Body of pancreas (tissue), 4 donors: ENCODE data around the gene PREP. TPM values are rescaled to one million over a fixed set of nuclear protein-coding genes. Genes with fewer than 3 reads are reported as not detected.

Experiments used
- ATAC-seq: fragments of 150-250 bp; one replicate; pipeline ENCODE4 v1.9.1; 2016
- DNase-seq, 4 donors: peaks; one replicate each; pipeline ENCODE4 v3.0.0-alpha.2; 2019
- H3K27ac ChIP-seq, 4 donors: fragments of 200-600 bp; sonication (generic); 1 replicate in 3 of 4; 2 replicates in 1 of 4; pipeline versions ENCODE4 v1.5.1 to v1.6.1; 2016 to 2019; ENCODE audit warnings: mild to moderate bottlenecking in 1 of 4, mixed read lengths in 1 of 4, moderate library complexity in 1 of 4
- H3K27me3 ChIP-seq, 2 donors: fragments of 200-600 bp; sonication (generic); one replicate each; pipeline ENCODE4 v1.6.0; 2016; ENCODE audit warnings: mild to moderate bottlenecking in 1 of 2
- H3K36me3 ChIP-seq, 2 donors: fragments of 200-600 bp; sonication (generic); replicated peaks in 1 of 2; 2 replicates each; pipeline ENCODE4 v1.5.1; 2016; ENCODE audit warnings: low read depth in 2 of 2; ENCODE audit not compliant: insufficient read depth in 1 of 2
- H3K4me1 ChIP-seq: fragments of 200-600 bp; sonication (generic); one replicate; pipeline ENCODE4 v1.6.0; 2016
- H3K4me3 ChIP-seq, 2 donors: fragments of 200-600 bp; sonication (generic); 1 replicate in 1 of 2; 2 replicates in 1 of 2; pipeline ENCODE4 v1.5.1; 2016 to 2019
- H3K9me3 ChIP-seq, 3 donors: fragments of 200-600 bp; sonication (generic); 1 replicate in 2 of 3; 2 replicates in 1 of 3; pipeline ENCODE4 v1.5.1; 2016
- POLR2A ChIP-seq, 3 donors: fragments of 450-650 bp; IDR thresholded peaks; one replicate each; pipeline ENCODE4 v1.6.1; 2016; ENCODE audit warnings: antibody characterized with exemption in 3 of 3, mild to moderate bottlenecking in 2 of 3
- WGBS, 2 donors: methylation state at CpG; one replicate each; pipeline ENCODE4 v1.1.5; 2017; 5-methylcytosine and 5-hydroxymethylcytosine counted together
- intact Hi-C: fragments of 100-400 bp; cut with DNase I; formaldehyde crosslinking; loops from one replicate; pipeline ENCODE4 v1.15.1; 2023
- total RNA-seq, 2 donors: library from RNA; depleted of rRNA; stranded (reverse); fragments of >200 nt; gene quantifications; one replicate each; pipeline ENCODE4 v1.1.0, GENCODE V29; 2016
- TF ChIP-seq, protein P1 (sequence below), 7 experiments: fragments of 450-650 bp in 4 of 7; fragments of 200-600 bp in 3 of 7; sonication (generic) in 3 of 7; IDR thresholded peaks; one replicate each; pipeline ENCODE4 v1.5.1; 2016 to 2019; ENCODE audit warnings: antibody characterized with exemption in 7 of 7

The PREP gene
- total RNA-seq, 2 donors from 2014 or later = 10.1 to 21.8 TPM

DNA sequence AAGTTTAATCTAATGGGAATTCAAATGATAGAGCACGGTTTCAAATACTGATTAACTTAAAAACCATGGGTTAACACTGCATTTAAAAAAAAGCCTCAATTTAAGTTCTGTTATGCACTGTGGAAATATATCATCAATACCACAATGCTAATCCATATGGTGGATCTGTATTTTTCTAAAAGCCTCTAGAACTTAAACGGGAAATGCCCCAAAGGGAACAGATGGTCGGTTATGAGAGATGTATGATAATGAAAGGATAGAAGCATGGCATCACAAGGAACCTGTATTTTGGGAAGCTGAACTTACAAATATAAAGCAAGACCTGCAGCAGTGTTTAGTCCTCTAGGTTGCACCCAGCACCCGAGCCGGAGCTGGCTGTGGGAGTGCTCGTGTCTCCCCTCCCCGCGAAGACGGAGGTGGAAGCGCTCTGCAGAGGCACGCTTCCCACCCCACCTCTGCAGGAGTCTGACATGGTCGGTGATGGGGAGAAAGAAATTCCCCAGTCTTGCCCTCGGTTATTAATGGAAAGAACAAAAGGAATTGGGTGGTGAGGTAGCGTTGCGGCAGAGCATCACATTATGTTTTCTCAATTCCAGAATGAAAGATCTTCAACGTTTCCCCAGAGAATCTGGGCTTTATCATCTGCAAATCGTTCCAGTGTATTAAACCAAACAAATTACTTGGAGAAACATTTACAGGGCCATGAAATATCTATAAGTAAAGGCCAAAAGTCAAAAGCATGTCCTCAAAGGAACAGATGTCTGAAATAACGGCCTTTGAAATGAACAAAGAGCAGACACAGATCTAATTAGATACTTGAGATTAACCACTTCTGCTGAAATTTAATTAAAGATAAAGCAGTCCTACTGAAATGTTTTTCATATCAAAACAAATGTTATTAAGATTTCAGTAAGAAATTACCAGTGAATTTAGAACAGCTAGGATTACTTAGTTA lies 120.0 kb downstream of the PREP start:
- H3K27ac ChIP-seq = no peak overlapping the region
- TF ChIP-seq, protein P1, sequence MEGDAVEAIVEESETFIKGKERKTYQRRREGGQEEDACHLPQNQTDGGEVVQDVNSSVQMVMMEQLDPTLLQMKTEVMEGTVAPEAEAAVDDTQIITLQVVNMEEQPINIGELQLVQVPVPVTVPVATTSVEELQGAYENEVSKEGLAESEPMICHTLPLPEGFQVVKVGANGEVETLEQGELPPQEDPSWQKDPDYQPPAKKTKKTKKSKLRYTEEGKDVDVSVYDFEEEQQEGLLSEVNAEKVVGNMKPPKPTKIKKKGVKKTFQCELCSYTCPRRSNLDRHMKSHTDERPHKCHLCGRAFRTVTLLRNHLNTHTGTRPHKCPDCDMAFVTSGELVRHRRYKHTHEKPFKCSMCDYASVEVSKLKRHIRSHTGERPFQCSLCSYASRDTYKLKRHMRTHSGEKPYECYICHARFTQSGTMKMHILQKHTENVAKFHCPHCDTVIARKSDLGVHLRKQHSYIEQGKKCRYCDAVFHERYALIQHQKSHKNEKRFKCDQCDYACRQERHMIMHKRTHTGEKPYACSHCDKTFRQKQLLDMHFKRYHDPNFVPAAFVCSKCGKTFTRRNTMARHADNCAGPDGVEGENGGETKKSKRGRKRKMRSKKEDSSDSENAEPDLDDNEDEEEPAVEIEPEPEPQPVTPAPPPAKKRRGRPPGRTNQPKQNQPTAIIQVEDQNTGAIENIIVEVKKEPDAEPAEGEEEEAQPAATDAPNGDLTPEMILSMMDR (IDR thresholded peaks at IDR 0.05) = no peak
- TF ChIP-seq POLR2A (IDR thresholded peaks at IDR 0.05) = no peak
- ATAC-seq = no peak
- 88% methylated on average over 18 of the region's 18 CpGs for WGBS, 2 donors
- no peaks in the 10 kb centered on the region for H3K27me3 ChIP-seq
- no peaks in the 10 kb centered on the region for H3K4me1 ChIP-seq
- no peak overlapping the region for H3K4me3 ChIP-seq
- peaks cover 4 to 16% of the 10 kb centered on the region in 2 donors for H3K36me3 ChIP-seq
- no peak for DNase-seq
- no peaks in the 10 kb centered on the region for H3K9me3 ChIP-seq
- intact Hi-C loops = no loop called here

DNA sequence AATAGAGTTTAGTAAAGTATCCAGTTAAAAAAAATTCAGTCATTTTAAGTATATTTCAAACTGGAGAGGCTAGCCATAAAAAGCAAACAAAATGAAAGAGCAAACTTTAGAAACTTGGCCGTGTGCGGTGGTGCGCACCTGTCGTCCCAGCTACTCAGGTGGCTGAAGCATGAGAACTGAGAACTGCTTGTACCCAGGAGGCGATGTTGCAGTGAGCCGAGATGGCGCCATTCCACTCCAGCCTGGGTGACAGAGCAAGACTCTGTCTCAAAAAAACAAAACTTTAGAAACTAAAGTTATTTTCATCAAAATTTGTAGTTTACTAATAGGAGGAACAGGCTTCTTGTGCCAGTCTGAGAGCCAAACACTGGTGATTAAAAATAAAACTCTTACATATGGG lies 122.8 kb downstream of the PREP start:
- no peak overlapping the region for H3K27ac ChIP-seq
- no peaks in the 10 kb centered on the region for H3K4me1 ChIP-seq
- WGBS, 2 donors = 94 to 97% methylated on average over 7 of the region's 7 CpGs
- DNase-seq (no peak), ATAC-seq (no peak)
- intact Hi-C loops = no loop called here
- no peak overlapping the region for H3K4me3 ChIP-seq
- no peak for TF ChIP-seq POLR2A (IDR thresholded peaks at IDR 0.05)
- TF ChIP-seq, protein P1 (IDR thresholded peaks at IDR 0.05) = no peak
- H3K9me3 ChIP-seq = no peaks in the 10 kb centered on the region
- peaks cover 6 to 22% of the 10 kb centered on the region in 2 donors for H3K36me3 ChIP-seq
- no peaks in the 10 kb centered on the region for H3K27me3 ChIP-seq

DNA sequence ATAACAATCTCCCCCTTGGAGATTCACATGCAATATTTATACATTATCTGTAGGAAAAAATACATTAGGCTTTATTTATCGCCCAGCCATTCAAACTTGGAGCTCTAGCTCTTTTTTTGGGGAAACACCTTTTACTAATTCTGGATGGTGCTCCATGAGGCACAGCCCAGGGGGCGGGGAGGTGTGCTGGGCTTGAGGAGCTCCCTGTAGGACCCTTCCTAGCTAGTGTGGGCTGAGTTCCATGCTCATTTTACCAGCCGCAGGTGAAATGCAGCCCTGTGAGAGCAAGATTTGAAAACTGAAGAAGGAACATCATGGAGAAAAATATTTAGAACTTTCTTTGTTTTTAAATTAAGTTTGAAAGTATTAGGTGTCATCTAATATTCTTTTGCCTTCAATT lies 123.4 kb downstream of the PREP start:
- WGBS, 2 donors = 91 to 99% methylated on average over 3 of the region's 3 CpGs
- H3K4me1 ChIP-seq = no peaks in the 10 kb centered on the region
- intact Hi-C loops = no loop called here
- H3K36me3 ChIP-seq = peaks cover 6 to 22% of the 10 kb centered on the region in 2 donors
- no peak for ATAC-seq
- no peaks in the 10 kb centered on the region for H3K27me3 ChIP-seq
- H3K4me3 ChIP-seq = no peak overlapping the region
- H3K9me3 ChIP-seq = no peaks in the 10 kb centered on the region
- no peak overlapping the region for H3K27ac ChIP-seq
- TF ChIP-seq, protein P1 (IDR thresholded peaks at IDR 0.05) = no peak
- TF ChIP-seq POLR2A (IDR thresholded peaks at IDR 0.05) = no peak
- DNase-seq = no peak

DNA sequence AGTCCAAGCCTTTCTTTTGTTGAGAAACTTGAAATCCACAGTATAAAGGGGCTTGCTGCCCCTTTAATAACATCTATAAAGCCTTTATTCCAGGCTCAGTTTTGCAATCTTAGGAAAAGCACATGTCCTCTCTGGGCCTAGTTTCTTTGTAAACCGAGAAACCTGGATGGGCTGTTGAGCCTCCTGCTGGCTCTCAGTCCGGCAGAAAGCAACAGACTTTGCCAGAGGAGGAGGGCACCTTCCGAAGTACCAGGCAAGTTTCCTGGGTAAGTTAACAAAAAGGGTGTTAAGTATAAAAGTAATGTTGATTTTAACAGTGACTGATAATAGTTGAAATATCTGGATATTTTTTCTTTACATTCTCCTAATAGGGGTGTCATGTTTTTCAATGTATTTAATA lies 124.1 kb downstream of the PREP start:
- no peaks in the 10 kb centered on the region for H3K4me1 ChIP-seq
- TF ChIP-seq, protein P1 (IDR thresholded peaks at IDR 0.05) = no peak
- TF ChIP-seq POLR2A (IDR thresholded peaks at IDR 0.05) = no peak
- H3K4me3 ChIP-seq = no peak overlapping the region
- no peaks in the 10 kb centered on the region for H3K27me3 ChIP-seq
- H3K9me3 ChIP-seq = no peaks in the 10 kb centered on the region
- DNase-seq = no peak
- no peak for ATAC-seq
- H3K36me3 ChIP-seq = peaks cover 6 to 22% of the 10 kb centered on the region in 2 donors
- no peak overlapping the region for H3K27ac ChIP-seq
- 89 to 92% methylated on average over 3 of the region's 3 CpGs for WGBS, 2 donors
- intact Hi-C loops = no loop called here
